ENCODE results near the gene SLC35F5.
"Not testable (repeated sequence)": the region's sequence is repeated elsewhere in the genome, so short reads cannot be mapped to it uniquely, and the experiment has no call there.

Gene SLC35F5

GRCh38 chr2:113734185-113734584 lies 22.3 kb downstream of the SLC35F5 start:
- no peak overlapping the region for H2AFZ ChIP-seq (ENCODE audit: low read depth, low read length)
- H3K4me3 ChIP-seq (ENCODE audit: low read length): no peak overlapping the region
- H3K27me3 ChIP-seq (ENCODE audit: insufficient read depth, low read length): no peaks in the 10 kb centered on the region
- no peaks in the 10 kb centered on the region for H3K4me1 ChIP-seq (ENCODE audit: insufficient read depth, low read length)
- H3K9me3 ChIP-seq (ENCODE audit: low read length): no peaks in the 10 kb centered on the region
- H3K36me3 ChIP-seq (ENCODE audit: insufficient read depth, low read length): peaks cover 51% of the 10 kb centered on the region

- Histone ChIP-seq H3K4me1 (ENCODE audit: insufficient read depth, low read length) (no peaks in the 10 kb centered on the region), H3K27me3 (ENCODE audit: insufficient read depth, low read length) (no peaks in the 10 kb centered on the region), H3K4me3 (ENCODE audit: low read length) (no peak overlapping the region), H2AFZ (ENCODE audit: low read depth, low read length) (no peak overlapping the region), H3K36me3 (ENCODE audit: insufficient read depth, low read length) (peaks cover 26% of the 10 kb centered on the region), H3K9me3 (ENCODE audit: low read length) (no peaks in the 10 kb centered on the region)
These were observed 32.4 kb downstream of the SLC35F5 start for GRCh38 chr2:113724010-113724409.

GRCh38 chr2:113723411-113723810 lies 33.0 kb downstream of the SLC35F5 start:
- Histone ChIP-seq H3K9me3 (ENCODE audit: low read length) (no peaks in the 10 kb centered on the region), H3K27me3 (ENCODE audit: insufficient read depth, low read length) (no peaks in the 10 kb centered on the region), H3K4me3 (ENCODE audit: low read length) (no peak overlapping the region), H3K4me1 (ENCODE audit: insufficient read depth, low read length) (no peaks in the 10 kb centered on the region), H3K36me3 (ENCODE audit: insufficient read depth, low read length) (peaks cover 30% of the 10 kb centered on the region), H2AFZ (ENCODE audit: low read depth, low read length) (no peak overlapping the region)

GRCh38 chr2:113720167-113720566 lies 36.3 kb downstream of the SLC35F5 start:
- peaks cover 49% of the 10 kb centered on the region for H3K36me3 ChIP-seq (ENCODE audit: insufficient read depth, low read length)
- no peak overlapping the region for H3K4me3 ChIP-seq (ENCODE audit: low read length)
- H3K4me1 ChIP-seq (ENCODE audit: insufficient read depth, low read length): no peaks in the 10 kb centered on the region

GRCh38 chr2:113716291-113716690 lies 40.2 kb downstream of the SLC35F5 start:
- Histone ChIP-seq H3K9me3 (ENCODE audit: low read length) (no peaks in the 10 kb centered on the region), H3K4me1 (ENCODE audit: insufficient read depth, low read length) (no peaks in the 10 kb centered on the region), H3K27me3 (ENCODE audit: insufficient read depth, low read length) (no peaks in the 10 kb centered on the region), H3K36me3 (ENCODE audit: insufficient read depth, low read length) (peaks cover 55% of the 10 kb centered on the region), H3K4me3 (ENCODE audit: low read length) (no peak overlapping the region), H2AFZ (ENCODE audit: low read depth, low read length) (no peak overlapping the region)

More at GRCh38 chr2:113720167-113720566, 36.3 kb downstream of the SLC35F5 start:
- no peak overlapping the region for H2AFZ ChIP-seq (ENCODE audit: low read depth, low read length)
- no peaks in the 10 kb centered on the region for H3K27me3 ChIP-seq (ENCODE audit: insufficient read depth, low read length)
- no peaks in the 10 kb centered on the region for H3K9me3 ChIP-seq (ENCODE audit: low read length)

GRCh38 chr2:113712941-113713340 lies 43.5 kb downstream of the SLC35F5 start:
- Histone ChIP-seq H3K4me1 (ENCODE audit: insufficient read depth, low read length) (no peaks in the 10 kb centered on the region), H3K9me3 (ENCODE audit: low read length) (no peaks in the 10 kb centered on the region), H3K27me3 (ENCODE audit: insufficient read depth, low read length) (no peaks in the 10 kb centered on the region), H3K36me3 (ENCODE audit: insufficient read depth, low read length) (peaks cover 40% of the 10 kb centered on the region), H2AFZ (ENCODE audit: low read depth, low read length) (no peak overlapping the region), H3K4me3 (ENCODE audit: low read length) (no peak overlapping the region)

GRCh38 chr2:113711851-113712250 lies 44.6 kb downstream of the SLC35F5 start:
- Histone ChIP-seq H2AFZ (ENCODE audit: low read depth, low read length) (no peak overlapping the region), H3K9me3 (ENCODE audit: low read length) (no peaks in the 10 kb centered on the region), H3K36me3 (ENCODE audit: insufficient read depth, low read length) (peaks cover 31% of the 10 kb centered on the region), H3K4me3 (ENCODE audit: low read length) (no peak overlapping the region), H3K27me3 (ENCODE audit: insufficient read depth, low read length) (no peaks in the 10 kb centered on the region), H3K4me1 (ENCODE audit: insufficient read depth, low read length) (no peaks in the 10 kb centered on the region)

- no peaks in the 10 kb centered on the region for H3K27me3 ChIP-seq (ENCODE audit: insufficient read depth, low read length)
- H3K36me3 ChIP-seq (ENCODE audit: insufficient read depth, low read length): peaks cover 14% of the 10 kb centered on the region
- no peak overlapping the region for H3K4me3 ChIP-seq (ENCODE audit: low read length)
- no peaks in the 10 kb centered on the region for H3K9me3 ChIP-seq (ENCODE audit: low read length)
- peaks cover 7% of the 10 kb centered on the region for H3K4me1 ChIP-seq (ENCODE audit: insufficient read depth, low read length)
- no peak overlapping the region for H2AFZ ChIP-seq (ENCODE audit: low read depth, low read length)
These were observed 47.4 kb downstream of the SLC35F5 start for GRCh38 chr2:113709022-113709421.

- Histone ChIP-seq H2AFZ (ENCODE audit: low read depth, low read length) (no peak overlapping the region), H3K4me1 (ENCODE audit: insufficient read depth, low read length) (peaks cover 7% of the 10 kb centered on the region), H3K9me3 (ENCODE audit: low read length) (no peaks in the 10 kb centered on the region), H3K27me3 (ENCODE audit: insufficient read depth, low read length) (no peaks in the 10 kb centered on the region), H3K36me3 (ENCODE audit: insufficient read depth, low read length) (no peaks in the 10 kb centered on the region), H3K4me3 (ENCODE audit: low read length) (no peak overlapping the region)
These were observed 49.3 kb downstream of the SLC35F5 start for GRCh38 chr2:113707106-113707505.

GRCh38 chr2:113705982-113706523 lies 50.4 kb downstream of the SLC35F5 start:
- H3K4me3 ChIP-seq (ENCODE audit: low read length): no peak overlapping the region
- no peak overlapping the region for H2AFZ ChIP-seq (ENCODE audit: low read depth, low read length)
- peaks cover 7% of the 10 kb centered on the region for H3K4me1 ChIP-seq (ENCODE audit: insufficient read depth, low read length)
- H3K9me3 ChIP-seq (ENCODE audit: low read length): no peaks in the 10 kb centered on the region
- H3K36me3 ChIP-seq (ENCODE audit: insufficient read depth, low read length): no peaks in the 10 kb centered on the region
- H3K27me3 ChIP-seq (ENCODE audit: insufficient read depth, low read length): no peaks in the 10 kb centered on the region

GRCh38 chr2:113704300-113704993 lies 52.0 kb downstream of the SLC35F5 start:
- H3K4me3 ChIP-seq (ENCODE audit: low read length); H3K4me1 ChIP-seq (ENCODE audit: insufficient read depth, low read length); H3K36me3 ChIP-seq (ENCODE audit: insufficient read depth, low read length); H3K27me3 ChIP-seq (ENCODE audit: insufficient read depth, low read length); H2AFZ ChIP-seq (ENCODE audit: low read depth, low read length); H3K9me3 ChIP-seq (ENCODE audit: low read length): not testable (repeated sequence)

- H3K4me3 ChIP-seq (ENCODE audit: low read length): no peak overlapping the region
- H3K9me3 ChIP-seq (ENCODE audit: low read length): no peaks in the 10 kb centered on the region
- H3K36me3 ChIP-seq (ENCODE audit: insufficient read depth, low read length): no peaks in the 10 kb centered on the region
- no peak overlapping the region for H2AFZ ChIP-seq (ENCODE audit: low read depth, low read length)
- H3K4me1 ChIP-seq (ENCODE audit: insufficient read depth, low read length): peaks cover 7% of the 10 kb centered on the region
- H3K27me3 ChIP-seq (ENCODE audit: insufficient read depth, low read length): no peaks in the 10 kb centered on the region
These were observed 52.8 kb downstream of the SLC35F5 start for GRCh38 chr2:113703386-113704299.

- Histone ChIP-seq H3K9me3 (ENCODE audit: low read length) (no peaks in the 10 kb centered on the region), H2AFZ (ENCODE audit: low read depth, low read length) (no peak overlapping the region), H3K36me3 (ENCODE audit: insufficient read depth, low read length) (no peaks in the 10 kb centered on the region), H3K4me3 (ENCODE audit: low read length) (no peak overlapping the region), H3K27me3 (ENCODE audit: insufficient read depth, low read length) (no peaks in the 10 kb centered on the region), H3K4me1 (ENCODE audit: insufficient read depth, low read length) (no peaks in the 10 kb centered on the region)
These were observed 56.1 kb downstream of the SLC35F5 start for GRCh38 chr2:113700186-113700841.
